Gastroesophageal sphincter (tissue), 4 donors: Measurements from ENCODE around the gene SLC38A11. TPM values are rescaled to one million over a fixed set of nuclear protein-coding genes. Genes with fewer than 3 reads are reported as not detected.
"Not testable (repeated sequence)": the region's sequence is repeated elsewhere in the genome, so short reads cannot be mapped to it uniquely, and the experiment has no call there.

Source experiments
- ATAC-seq: fragments of 150-250 bp; one replicate; pipeline ENCODE4 v1.9.1; 2016; ENCODE audit warnings: mild to moderate bottlenecking, moderate library complexity
- H3K27ac ChIP-seq, 4 donors: fragments of 200-600 bp; sonication (generic) in 3 of 4; 1 replicate in 3 of 4; 2 replicates in 1 of 4; pipeline ENCODE4 v1.5.1; 2016 to 2019
- H3K27me3 ChIP-seq: fragments of 200-600 bp; sonication (generic); one replicate; pipeline ENCODE4 v1.5.1; 2019
- H3K36me3 ChIP-seq, 2 donors: fragments of 200-600 bp; sonication (generic); one replicate each; pipeline ENCODE4 v1.5.1; 2019; ENCODE audit warnings: control low read depth in 1 of 2
- H3K4me1 ChIP-seq, 3 donors: fragments of 200-600 bp; sonication (generic); 1 replicate in 2 of 3; 2 replicates in 1 of 3; pipeline ENCODE4 v1.5.1; 2016 to 2019; ENCODE audit warnings: control low read depth in 2 of 3
- H3K4me3 ChIP-seq, 2 donors: fragments of 200-600 bp; sonication (generic); one replicate each; pipeline ENCODE4 v1.5.1; 2019; ENCODE audit warnings: mild to moderate bottlenecking in 1 of 2, moderate library complexity in 1 of 2
- H3K9me3 ChIP-seq, 3 donors: fragments of 200-600 bp; sonication (generic); one replicate each; pipeline ENCODE4 v1.5.1; 2017 to 2019; ENCODE audit warnings: control low read depth in 2 of 3
- EP300 ChIP-seq: sonication (generic); formaldehyde crosslinking; IDR thresholded peaks from one replicate; pipeline ENCODE4 v1.6.1; 2017; ENCODE audit warnings: antibody characterized with exemption, mild to moderate bottlenecking
- POLR2A ChIP-seq, 2 donors: fragments of 450-650 bp; IDR thresholded peaks; one replicate each; pipeline ENCODE4 v1.6.1; 2017; ENCODE audit warnings: antibody characterized with exemption in 2 of 2, mild to moderate bottlenecking in 2 of 2, moderate library complexity in 1 of 2
- POLR2AphosphoS5 ChIP-seq: sonication (generic); formaldehyde crosslinking; IDR thresholded peaks from one replicate; pipeline ENCODE4 v1.6.1; 2017; ENCODE audit warnings: antibody characterized with exemption
- WGBS, 2 donors: methylation state at CpG; one replicate each; pipeline ENCODE4 v1.1.5; 2018; ENCODE audit warnings: low coverage in 1 of 2; 5-methylcytosine and 5-hydroxymethylcytosine counted together
- total RNA-seq, 4 donors: library from RNA; depleted of rRNA; stranded (reverse); fragments of >200 nt; gene quantifications; one replicate each; pipeline ENCODE4 v1.1.0, GENCODE V29; 2016
- TF ChIP-seq, protein P1 (sequence below), 4 experiments: fragments of 200-600 bp in 2 of 4; fragments of 450-650 bp in 2 of 4; sonication (generic) in 1 of 4; IDR thresholded peaks; one replicate each; pipeline ENCODE4 v1.5.1; 2017 to 2019; ENCODE audit warnings: antibody characterized with exemption in 4 of 4, mild to moderate bottlenecking in 2 of 4, moderate library complexity in 2 of 4

SLC38A11 gene
- 10 to 100 TPM in 1 of 4 donors, 1 to 10 TPM in 2, under 1 TPM in 1; 0.49 to 11.7 (median 2.7) TPM for total RNA-seq

DNA sequence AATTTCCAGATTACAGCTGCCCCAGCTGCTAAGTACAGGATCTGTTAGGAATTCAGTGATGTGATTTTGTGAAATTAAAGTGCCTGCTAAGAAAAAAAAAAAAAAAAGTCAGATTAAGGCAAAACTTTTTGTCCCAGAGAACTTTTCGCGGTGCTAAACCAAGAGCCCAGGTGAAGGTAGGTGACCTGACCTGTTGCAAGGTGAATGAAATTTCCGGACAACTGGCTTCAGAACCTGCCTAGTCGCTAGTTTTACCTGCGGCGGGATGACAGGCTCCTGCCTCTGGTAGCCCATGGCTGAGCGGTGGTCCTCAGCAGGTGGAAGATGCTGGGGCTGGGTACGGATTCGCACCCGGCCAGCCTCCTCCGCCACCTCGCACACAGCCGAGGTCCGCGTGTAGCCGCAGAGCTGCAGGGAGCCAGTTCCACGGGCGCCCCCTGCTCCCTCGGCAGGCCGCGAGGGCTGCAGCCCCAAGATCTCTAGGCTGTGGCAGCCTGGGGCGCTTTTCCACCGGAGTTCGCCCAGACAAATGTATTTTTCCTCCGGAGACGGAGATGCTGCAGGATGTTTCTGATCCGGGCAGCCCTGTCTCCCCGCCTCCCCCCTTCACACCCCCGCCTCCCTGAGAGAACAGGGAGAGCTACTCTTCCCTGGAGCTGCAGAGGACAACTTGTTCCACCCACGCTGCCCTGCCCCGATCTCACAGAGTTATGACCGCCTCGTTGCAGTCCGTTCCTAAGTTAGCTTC is at the start of gene SLC38A11:
SLC38A11 (minus strand) TSS at position 572 of the 748 bp plus-strand sequence; CDS start at position 294, 278 bp downstream.
- TF ChIP-seq, protein P1, sequence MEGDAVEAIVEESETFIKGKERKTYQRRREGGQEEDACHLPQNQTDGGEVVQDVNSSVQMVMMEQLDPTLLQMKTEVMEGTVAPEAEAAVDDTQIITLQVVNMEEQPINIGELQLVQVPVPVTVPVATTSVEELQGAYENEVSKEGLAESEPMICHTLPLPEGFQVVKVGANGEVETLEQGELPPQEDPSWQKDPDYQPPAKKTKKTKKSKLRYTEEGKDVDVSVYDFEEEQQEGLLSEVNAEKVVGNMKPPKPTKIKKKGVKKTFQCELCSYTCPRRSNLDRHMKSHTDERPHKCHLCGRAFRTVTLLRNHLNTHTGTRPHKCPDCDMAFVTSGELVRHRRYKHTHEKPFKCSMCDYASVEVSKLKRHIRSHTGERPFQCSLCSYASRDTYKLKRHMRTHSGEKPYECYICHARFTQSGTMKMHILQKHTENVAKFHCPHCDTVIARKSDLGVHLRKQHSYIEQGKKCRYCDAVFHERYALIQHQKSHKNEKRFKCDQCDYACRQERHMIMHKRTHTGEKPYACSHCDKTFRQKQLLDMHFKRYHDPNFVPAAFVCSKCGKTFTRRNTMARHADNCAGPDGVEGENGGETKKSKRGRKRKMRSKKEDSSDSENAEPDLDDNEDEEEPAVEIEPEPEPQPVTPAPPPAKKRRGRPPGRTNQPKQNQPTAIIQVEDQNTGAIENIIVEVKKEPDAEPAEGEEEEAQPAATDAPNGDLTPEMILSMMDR (IDR thresholded peaks at IDR 0.05): peak in 1 of 4 experiments; percentile 6
- TF ChIP-seq EP300: no peak
- Histone ChIP-seq H3K27me3 (peaks cover 7% of the 10 kb centered on the region), H3K4me3 (peak within 1 kb of the TSS; percentile 30 to 53), H3K27ac (peak within 1 kb of the TSS in 3 of 4 donors; percentile 33 to 63 (median 35)), H3K4me1 (peaks cover 0 to 15% (median 0%) of the 10 kb centered on the region in 3 donors), H3K36me3 (no peaks in the 10 kb centered on the region), H3K9me3 (no peaks in the 10 kb centered on the region)
- WGBS, 2 donors: 25 to 28% methylated on average over 4 to 8 of the region's 34 CpGs
- peak; percentile 86 for ATAC-seq

DNA sequence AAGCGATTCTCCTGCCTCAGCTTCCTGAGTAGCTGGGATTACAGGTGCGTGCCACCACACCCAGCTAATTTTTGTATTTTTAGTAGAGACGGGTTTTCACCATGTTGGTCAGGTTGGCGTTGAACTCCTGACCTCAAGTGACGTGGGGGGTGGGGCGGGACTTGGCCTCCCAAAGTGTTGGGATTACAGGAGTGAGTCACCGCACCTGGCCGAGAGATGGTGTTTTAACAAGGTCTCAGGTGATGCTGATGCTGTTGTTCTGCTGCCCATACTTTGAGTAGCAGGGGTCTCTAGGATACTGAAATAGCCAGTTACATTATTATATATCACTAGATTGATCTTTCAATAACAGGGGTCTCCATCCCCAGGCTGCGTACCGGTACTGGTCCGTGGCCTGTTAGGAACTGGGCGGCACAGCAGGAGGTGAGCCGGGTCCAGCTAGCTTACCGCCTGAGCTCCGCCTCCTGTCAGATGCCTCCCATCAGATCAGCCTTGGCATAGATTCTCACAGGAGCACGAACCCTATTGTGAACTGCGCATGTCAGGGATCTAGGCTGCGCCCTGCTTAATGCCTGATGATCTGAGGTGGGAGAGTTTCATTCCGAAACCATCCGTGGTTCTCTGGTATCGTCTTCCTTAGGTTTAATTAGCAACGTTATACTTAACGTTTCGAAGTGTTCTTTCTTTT is 48.3 kb upstream of the SLC38A11 start:
- Histone ChIP-seq H3K4me1 (peaks cover 0 to 9% (median 4%) of the 10 kb centered on the region in 3 donors), H3K27ac (no peak overlapping the region), H3K4me3 (no peak overlapping the region), H3K27me3 (no peaks in the 10 kb centered on the region), H3K36me3 (no peaks in the 10 kb centered on the region), H3K9me3 (no peaks in the 10 kb centered on the region)
- TF ChIP-seq, protein P1 (IDR thresholded peaks at IDR 0.05): no peak
- no peak for TF ChIP-seq EP300
- no peak for TF ChIP-seq POLR2AphosphoS5
- TF ChIP-seq POLR2A (IDR thresholded peaks at IDR 0.05): no peak
- no peak for ATAC-seq
- 87 to 90% methylated on average over 10 to 12 of the region's 24 CpGs for WGBS, 2 donors

DNA sequence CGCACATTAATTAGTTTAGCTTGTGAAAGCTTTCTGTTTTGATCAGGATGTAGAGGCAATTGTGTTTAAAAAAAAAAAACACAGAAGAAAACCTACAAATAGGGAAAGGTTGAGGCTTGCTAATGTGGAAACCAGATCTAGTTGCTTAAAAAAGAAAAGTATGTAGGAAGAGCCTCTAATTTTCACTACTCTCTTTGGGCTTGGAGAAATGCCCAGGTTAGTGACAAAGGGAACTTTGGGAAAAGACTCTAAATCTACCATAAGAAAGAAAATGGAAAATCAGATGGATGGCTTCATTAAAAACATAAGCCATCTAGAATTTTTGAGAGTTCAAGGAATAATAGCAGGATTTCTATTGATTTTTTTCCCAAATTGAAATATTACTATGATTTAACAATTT is 47.3 kb upstream of the SLC38A11 start:
- ATAC-seq: no peak
- Histone ChIP-seq H3K36me3 (no peaks in the 10 kb centered on the region), H3K4me3 (no peak overlapping the region), H3K9me3 (no peaks in the 10 kb centered on the region), H3K27me3 (no peaks in the 10 kb centered on the region), H3K27ac (no peak overlapping the region), H3K4me1 (peaks cover 0 to 6% (median 4%) of the 10 kb centered on the region in 3 donors)
- no peak for TF ChIP-seq POLR2A (IDR thresholded peaks at IDR 0.05)
- TF ChIP-seq EP300: no peak
- TF ChIP-seq, protein P1 (IDR thresholded peaks at IDR 0.05): no peak
- no peak for TF ChIP-seq POLR2AphosphoS5
- WGBS, 2 donors: 31 to 69% methylated on average over 1 of the region's 1 CpG

DNA sequence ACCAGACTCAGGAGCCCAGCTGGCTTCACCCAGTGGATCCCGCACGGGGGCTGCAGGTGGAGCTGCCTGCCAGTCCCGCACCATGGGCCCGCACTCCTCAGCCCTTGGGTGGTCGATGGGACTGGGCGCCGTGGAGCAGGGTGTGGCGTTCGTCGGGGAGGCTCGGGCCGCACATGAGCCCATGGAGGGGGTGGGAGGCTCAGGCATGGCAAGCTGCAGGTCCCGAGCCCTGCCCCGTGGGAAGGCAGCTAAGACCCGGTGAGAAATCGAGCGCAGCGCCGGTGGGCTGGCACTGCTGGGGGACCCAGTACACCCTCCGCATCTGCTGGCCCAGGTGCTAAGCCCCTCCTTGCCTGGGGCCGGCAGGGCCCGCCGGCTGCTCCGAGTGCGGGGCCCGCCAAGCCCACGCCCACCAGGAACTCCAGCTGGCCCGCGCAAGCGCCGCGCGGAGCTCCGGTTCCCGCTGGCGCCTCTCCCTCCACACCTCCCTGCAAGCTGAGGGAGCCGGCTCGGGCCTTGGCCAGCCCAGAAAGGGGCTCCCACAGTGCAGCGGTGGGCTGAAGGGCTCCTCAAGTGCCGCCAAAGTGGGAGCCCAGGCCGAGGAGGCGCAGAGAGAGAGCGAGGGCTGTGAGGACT is 39.5 kb upstream of the SLC38A11 start:
- H3K27me3 ChIP-seq, ATAC-seq, H3K4me3 ChIP-seq, H3K27ac ChIP-seq, H3K36me3 ChIP-seq, H3K9me3 ChIP-seq: not testable (repeated sequence)
- peaks cover 0 to 31% (median 6%) of the 10 kb centered on the region in 3 donors for H3K4me1 ChIP-seq
- 90% methylated on average over 2 of the region's 43 CpGs; no CpG with 5 or more reads in 1 of the 2 donors for WGBS, 2 donors

GRCh38 chr2:164993287-164994016 is 38.1 kb upstream of the SLC38A11 start:
- Histone ChIP-seq H3K27me3 (no peaks in the 10 kb centered on the region), H3K27ac (no peak overlapping the region), H3K4me1 (peaks cover 0 to 31% (median 6%) of the 10 kb centered on the region in 3 donors), H3K4me3 (no peak overlapping the region), H3K9me3 (no peaks in the 10 kb centered on the region), H3K36me3 (no peaks in the 10 kb centered on the region)
- TF ChIP-seq, protein P1 (IDR thresholded peaks at IDR 0.05): no peak
- no peak for TF ChIP-seq POLR2AphosphoS5
- no peak for TF ChIP-seq POLR2A (IDR thresholded peaks at IDR 0.05)
- TF ChIP-seq EP300: no peak
- WGBS, 2 donors: 77 to 89% methylated on average over 11 to 16 of the region's 19 CpGs
- ATAC-seq: no peak
